Activated CD4-positive, alpha-beta T cell treated with anti-CD3 and anti-CD28 coated beads, Interleukin-2, amount 50 U/mL, for 24 hours (primary cell): ENCODE measurements around the gene STRA6.
"Not testable (repeated sequence)": the region's sequence is repeated elsewhere in the genome, so short reads cannot be mapped to it uniquely, and the experiment has no call there.

Experiments used
- DNase-seq, 2 donors: peaks; one replicate each; pipeline ENCODE4 v3.0.0-alpha.2; 2020; ENCODE audit warnings: low read depth in 1 of 2, low spot score in 1 of 2

STRA6 gene

DNA sequence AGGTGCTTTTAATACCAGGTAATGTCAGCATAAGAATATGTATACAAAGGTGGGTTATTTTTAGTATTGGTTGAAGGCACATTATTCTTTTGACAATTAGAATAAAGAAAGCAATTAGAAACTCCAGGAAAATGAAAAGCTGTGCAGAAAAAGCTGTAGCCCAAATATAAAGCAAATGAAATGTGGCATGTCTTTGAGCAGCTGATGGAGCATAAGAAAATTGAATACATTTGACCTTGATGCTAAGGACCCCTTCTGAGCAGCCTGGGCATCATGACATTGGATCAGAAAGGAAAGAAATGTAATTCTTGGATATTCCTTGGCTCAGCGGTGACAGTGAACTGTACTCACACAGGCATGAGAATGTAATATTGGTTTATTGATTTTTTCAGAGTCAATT, 37.1 kb downstream of the STRA6 start:
- no peak for DNase-seq

DNA sequence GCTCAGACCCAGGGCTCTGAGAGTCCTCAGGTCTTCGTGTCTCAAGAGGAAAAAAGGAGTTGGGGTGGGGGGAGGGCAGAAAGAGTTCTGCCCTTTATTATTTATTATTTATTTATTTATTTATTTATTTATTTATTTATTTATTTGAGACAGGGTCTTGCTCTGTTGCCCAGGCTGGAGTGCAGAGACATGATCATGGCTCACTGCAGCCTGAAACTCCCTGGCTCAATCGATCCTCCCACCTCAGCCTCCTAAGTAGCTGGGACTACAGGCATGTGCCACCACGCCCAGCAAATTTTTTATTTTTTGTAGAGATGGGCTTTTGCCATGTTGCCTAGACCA, 40.4 kb downstream of the STRA6 start:
- not testable (repeated sequence) for DNase-seq

DNA sequence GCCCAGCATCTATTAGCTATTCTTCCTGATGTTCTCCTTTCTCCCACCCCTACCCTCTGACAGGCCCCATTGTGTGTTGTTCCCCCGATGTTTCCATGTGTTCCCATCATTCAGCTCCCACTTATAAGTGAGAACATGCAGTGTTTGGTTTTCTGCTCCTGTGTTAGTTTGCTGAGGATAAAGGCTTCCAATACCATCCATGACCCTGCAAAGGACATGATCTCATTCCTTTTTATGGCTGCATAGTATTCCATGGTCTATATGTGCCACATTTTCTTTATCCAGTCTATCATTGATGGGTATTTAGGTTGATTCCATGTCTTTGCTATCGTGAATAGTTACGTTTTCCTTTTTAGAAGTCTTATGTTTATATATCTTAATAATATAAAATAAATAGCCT, 42.2 kb downstream of the STRA6 start:
- not testable (repeated sequence) for DNase-seq

DNA sequence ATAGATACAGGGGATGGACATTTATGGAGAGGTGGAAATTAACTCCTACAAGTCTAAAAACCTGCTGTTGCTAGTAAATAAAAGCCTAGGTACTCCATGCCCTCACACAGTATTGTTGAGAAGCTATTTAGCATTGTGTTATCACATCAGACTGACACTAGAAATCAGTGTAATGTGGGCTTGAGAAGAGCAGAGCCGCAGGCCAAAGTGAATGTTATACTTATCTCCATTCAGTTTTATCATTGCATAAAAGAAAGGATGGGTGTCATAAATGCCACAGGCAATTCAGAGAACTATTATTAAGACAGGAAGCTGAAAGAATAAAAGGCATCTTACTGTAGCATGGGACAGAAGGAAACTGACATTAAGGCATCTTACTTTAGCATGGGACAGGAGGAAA, 42.8 kb downstream of the STRA6 start:
- no peak for DNase-seq

DNA sequence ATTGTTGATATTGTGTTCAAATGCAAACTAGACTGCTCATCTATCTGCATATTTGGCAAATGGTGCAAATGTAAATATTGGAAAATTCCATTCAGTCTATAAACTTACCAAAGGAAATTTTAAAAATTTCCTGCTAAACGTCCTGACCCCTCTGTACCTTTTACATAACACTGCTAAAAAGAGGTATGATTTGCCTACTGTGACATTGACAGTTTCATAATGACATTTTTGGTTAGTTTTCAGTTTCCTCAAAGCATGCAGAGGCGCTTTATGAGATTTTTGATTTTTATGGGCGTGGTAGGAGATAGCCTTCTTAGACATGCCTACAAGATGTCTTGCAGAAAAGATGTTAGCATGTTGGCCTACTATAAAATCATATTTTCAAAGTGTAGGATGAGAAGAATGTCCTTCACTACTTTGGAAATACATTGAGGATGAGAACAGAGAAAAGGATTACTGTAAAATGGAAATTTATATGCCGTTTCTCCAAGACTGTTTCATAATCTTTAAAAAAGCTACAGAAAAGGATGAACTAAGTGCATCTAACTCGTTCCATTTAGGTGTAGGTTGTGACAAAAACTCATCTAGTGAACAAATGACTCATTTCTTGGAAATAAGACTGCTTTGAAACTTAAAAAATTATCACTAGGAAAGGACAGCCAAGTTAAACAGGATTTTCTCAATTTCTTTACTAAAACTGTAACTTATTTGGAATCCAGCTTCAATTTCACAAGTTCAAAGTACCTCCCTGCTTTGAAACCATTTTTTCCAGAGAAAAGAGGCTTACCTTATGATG, 43.5 kb downstream of the STRA6 start:
- no peak for DNase-seq

DNA sequence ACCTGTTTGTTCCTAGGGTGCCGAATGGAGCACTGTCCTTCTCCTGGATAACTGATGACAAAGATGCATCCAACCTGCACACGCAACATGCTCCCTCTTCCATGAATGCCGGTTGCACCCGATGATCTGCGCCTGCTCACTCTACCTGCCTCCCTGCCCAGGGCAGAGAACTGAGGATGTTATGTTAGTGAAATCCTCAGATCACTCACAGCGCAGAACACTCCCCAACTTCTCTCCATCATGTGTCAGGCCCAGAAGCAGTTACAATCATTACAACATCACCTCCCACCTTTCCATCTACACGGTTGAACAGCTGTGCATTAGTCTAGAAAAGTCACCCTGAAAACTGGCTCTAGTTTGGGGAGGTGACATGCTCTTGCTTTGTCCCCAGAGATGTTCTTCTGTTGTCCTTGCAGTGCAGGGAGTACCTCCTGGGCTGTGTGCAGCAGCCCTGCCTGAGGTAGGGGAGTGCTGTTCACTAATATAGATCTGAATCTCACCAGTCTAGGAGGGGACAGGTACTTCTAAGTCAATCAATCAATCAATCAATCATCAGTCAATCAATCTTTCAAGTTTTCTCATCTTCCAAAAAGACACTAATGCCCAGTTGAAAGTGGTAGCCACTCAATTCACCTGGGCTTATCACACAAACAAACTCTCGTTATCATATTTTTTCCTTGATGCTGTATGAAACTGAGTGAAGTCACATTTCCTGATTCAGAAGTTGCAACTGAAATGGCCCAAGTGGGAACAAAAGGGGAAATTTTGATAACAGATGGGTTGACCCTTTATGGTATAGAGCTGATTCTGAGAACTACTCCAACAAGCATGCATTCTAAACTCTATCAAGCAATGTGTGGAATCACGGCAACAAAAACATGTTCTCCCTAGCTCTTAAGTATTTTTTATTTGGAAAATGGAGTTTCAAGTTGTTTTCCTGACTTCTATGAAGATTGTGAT, 44.4 kb downstream of the STRA6 start:
- no peak for DNase-seq

DNA sequence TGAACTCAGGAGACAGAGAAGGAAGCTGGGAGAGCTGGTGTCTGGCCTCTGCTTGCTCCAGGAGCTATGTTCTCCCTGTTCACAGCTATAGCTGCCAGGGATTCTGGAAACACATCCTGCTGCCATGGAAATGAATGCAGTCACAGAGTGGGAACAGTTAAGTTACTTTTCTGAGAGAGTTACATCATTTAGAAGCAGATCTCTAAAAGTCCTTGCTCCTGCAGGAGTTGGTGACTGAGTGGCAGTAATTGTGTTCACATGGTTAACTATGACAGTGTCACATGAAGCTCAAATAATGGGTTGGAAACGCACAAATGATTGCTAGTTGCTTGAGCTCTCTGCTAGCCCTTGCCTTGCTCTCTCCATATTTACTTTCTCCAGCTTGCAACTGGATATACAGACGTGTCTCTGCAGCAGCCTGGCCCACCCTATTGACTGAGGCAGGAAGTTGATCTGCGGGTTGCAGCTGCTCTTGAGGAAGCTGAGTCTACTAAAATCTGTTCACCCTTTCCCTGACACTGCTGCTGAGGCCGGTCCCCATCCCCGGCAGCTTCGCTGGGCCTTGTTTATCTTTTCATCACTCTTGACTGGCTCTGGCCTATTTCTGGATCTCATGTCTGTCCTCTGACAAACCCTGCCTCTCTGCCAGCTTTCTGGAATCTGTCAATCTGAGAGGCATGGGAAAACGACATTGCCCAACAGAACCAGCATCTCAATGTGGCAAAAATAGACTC, 45.7 kb downstream of the STRA6 start:
- DNase-seq: no peak

DNA sequence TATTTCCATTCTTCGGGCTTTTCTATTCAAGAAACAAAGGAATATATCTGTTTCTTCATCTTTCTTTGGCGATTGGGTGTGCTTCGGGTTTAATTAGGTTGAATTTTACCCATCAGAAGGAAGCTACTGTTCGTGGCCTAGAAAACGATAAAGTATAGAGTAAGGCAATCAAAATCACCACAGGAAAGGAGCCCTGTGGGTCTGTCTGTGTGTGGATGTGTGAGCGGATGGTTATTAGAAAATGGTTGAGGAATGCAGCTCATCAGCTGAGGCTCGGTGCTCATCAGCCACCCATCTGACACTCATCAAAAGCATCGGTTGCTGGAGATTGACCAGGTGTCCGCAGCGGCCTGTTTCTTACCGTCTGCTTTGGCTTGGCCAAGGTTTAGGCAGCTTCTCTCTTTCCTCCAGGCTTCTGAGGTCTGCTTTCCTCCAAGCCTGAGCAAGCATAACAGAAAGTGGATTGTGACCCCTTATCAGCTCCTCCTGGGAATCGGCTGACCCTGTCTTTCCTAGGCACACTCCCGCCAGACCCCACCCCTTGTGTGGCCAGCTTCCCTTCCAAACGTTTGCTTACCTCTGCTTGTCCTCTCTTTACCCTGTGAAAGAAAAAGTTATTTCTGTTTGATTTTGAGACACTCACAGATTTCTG, 46.7 kb downstream of the STRA6 start:
- DNase-seq: no peak

DNA sequence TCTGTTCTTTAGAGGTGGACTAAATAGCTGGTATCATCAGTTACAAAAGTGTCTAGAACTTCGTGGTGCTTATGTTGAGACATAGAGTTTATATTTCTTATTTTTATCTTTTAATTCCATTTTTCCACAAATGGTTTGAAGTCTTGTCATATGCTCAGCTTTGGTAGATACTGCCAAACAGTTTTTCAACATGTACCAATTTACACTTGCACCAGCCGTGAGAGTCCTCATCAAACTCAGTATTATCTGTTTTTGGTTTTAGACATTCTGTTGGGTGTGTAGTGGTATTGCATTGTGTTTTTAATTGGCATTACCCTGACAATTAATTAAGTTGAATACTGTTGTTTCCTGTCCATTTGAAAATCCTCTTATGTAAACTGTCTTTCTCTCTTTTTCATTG, 55.5 kb downstream of the STRA6 start:
- no peak for DNase-seq

DNA sequence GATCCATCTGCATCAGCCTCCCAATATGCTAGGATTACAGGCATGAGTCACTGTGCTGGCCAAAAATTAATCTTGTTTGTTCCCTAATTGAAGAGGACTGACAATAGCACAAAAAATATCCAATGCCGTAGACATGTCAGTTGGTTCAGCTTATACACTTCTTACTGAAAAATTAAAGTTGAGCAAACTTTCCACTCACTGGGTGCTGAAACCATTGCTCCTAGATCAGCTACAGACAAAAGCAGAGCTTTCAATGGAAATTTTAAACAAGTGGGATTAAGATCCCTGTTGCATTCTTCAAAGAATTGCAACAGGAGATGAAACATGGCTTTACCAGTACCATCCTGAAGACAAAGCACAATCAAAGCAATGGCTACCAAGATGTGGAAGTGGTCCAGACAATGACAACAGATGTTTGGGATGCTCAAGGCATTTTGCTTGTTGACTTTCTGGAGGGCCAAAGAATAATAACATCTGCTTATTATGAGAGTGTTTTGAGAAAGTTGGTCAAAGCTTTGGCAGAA, 56.2 kb downstream of the STRA6 start:
- no peak for DNase-seq

DNA sequence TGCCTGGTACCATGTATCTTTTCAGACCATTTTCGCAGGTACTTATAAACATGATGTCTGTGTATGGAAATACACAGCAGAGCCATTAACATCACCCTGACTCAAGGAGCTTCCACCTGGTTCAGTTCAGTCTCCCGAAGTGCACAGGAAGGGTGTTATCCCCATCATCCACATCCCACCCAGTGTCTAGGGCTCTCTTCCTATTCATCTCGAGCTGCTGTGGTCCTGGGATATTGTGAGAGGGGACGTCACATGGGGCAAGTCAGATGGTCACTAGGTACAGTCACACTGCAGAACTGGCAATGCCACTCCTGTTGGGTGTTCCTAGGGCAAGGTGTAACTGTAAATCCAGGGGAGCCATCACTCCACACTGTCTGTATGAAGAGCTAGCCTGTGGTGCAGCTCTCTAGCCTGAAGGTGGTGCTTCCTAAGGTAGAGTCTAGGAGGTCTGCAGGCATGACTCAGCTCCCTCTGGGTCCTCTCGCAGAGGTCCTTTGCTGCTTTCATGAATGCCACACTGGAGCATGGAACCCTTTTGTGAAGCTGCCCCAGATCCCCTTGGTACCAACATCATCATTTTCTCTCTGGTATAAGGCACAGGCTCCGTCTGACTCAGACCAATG, 58.3 kb downstream of the STRA6 start:
- no peak for DNase-seq

DNA sequence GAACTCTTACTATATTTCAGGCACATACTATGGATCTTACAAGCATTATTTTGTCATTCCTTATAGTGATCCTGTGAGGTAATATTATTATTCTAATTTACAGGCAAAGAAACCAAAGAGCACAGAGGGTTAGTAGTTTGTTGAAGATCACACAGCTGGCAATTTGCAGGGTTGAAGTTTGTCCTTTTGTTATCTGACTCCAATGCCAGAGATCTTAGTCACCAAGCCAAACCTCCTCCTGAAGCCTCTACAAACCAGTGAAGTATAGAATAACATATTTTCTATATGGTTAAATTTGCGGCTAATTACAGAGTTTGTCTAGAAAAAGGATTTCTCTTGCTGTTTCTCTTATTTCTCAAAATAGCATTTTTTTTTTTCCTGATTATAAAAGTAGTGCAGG, 61.0 kb downstream of the STRA6 start:
- DNase-seq: no peak

DNA sequence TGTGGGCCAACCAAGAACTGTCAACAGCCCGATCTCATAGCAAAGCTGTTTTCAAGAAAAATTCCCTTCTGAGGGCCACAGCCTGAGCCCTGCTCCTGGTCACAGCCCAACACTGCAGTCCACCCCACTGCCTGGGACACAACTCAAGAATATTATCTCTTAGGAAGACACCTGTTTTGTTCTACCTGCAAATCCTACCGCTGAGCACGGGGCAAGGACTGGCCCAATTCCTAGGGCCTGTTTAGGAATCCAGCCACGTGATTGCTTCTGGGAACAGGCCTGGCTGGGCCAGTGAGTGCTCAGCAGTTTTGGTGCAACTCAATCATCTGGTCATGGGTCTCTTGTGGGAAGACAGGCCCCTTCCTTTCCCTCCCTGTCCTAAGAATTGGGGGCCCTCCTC, 63.9 kb downstream of the STRA6 start:
- DNase-seq: no peak

DNA sequence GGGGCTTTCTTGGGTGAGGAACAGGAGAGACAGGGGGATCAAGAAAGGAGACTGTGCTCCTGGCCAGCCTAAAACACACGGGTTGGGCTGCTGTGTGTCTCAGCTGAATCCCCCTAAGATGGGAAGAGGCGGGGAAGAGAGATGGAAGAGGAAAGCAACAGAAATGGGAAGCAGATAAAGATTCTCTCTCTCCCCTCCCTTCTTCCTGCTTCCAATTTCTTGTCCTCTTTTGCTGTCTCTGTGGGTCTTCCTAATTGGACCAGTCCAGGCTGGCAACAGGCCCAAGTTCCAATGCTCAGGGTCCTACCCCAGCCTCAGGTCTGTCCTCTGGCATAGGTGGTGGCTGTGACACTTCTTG, 65.1 kb downstream of the STRA6 start:
- DNase-seq: no peak

DNA sequence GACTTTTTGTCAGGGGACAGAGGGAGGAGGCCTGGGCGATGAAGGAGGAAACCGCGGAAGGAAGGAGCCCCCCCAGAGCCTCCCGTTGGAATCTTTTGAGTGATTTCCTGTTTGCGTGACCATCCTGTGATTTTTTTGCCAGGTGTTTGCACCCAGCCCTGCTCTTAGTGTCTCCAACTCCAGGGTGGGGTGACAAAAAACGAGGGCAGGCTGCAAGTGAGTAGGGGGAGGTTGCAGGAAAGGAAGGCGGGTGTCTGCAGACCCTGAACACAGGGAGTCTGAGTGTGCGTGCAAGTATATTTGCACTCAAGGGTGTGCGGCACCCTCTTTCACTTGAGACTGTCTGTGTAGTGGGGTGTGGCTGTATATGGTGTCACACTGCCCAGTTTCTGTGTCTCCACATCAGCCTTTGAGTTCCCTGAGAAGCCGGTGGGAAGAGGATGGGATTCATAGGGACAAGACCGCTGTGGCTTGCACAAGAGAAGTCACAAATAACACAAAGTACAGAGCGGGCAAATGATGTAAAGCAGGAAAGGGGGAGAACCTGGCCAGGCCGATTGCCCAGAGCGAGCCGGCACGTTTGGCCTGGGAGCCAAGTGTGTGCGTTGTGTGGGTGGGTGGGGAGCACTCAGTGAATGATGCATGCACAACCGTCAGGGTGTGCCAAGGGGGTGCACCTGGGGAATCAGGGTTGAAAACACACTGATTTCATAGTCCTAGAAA, 65.6 kb downstream of the STRA6 start:
- DNase-seq: no peak

DNA sequence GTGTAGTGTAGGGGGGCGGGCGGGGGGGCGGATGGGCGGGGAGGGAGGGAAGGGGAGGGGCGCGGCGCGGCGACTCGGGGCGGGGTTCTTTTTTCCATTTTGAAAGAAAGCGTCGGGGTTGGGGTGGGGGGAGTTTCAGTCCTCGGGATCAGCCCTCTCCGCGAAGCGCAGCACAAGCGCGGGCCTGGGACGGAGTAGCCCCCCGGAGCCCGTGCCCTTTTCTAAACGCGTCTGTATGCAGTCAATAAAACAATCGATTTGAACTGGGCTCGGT, 66.1 kb downstream of the STRA6 start:
- no peak for DNase-seq

DNA sequence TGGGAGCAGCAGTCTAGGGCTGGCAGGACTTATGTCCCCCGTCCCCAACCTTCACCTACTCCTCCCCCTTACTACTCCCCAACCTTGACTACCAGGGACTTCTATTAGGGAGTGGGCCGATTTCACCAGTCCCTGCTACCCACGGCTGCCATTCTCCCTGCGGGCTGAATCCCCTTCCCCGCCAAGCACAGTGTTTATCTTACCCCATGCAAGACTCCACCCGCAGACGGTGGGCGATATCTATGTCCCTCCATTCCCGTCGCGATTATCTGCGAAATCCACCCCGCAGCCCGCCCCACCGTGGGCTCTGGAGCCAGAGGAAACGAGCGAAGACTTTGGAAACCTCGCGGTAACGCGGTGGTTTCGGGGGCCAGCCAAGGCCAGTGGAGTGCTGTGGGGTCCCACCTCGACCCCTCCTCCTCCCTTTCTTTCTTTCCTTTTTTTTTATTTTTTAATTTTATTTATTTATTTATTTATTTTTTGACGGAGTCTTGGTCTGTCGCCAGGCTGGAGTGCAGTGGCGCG, 67.5 kb downstream of the STRA6 start:
- no peak for DNase-seq

DNA sequence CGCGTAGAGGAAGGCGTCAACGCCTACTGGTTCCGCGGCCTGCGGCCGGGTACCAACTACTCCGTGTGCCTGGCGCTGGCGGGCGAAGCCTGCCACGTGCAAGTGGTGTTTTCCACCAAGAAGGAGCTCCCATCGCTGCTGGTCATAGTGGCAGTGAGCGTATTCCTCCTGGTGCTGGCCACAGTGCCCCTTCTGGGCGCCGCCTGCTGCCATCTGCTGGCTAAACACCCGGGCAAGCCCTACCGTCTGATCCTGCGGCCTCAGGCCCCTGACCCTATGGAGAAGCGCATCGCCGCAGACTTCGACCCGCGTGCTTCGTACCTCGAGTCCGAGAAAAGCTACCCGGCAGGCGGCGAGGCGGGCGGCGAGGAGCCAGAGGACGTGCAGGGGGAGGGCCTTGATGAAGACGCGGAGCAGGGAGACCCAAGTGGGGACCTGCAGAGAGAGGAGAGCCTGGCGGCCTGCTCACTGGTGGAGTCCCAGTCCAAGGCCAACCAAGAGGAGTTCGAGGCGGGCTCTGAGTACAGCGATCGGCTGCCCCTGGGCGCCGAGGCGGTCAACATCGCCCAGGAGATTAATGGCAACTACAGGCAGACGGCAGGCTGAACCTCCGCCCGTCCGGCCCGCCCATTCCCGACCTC, 68.1 kb downstream of the STRA6 start:
- no peak for DNase-seq

DNA sequence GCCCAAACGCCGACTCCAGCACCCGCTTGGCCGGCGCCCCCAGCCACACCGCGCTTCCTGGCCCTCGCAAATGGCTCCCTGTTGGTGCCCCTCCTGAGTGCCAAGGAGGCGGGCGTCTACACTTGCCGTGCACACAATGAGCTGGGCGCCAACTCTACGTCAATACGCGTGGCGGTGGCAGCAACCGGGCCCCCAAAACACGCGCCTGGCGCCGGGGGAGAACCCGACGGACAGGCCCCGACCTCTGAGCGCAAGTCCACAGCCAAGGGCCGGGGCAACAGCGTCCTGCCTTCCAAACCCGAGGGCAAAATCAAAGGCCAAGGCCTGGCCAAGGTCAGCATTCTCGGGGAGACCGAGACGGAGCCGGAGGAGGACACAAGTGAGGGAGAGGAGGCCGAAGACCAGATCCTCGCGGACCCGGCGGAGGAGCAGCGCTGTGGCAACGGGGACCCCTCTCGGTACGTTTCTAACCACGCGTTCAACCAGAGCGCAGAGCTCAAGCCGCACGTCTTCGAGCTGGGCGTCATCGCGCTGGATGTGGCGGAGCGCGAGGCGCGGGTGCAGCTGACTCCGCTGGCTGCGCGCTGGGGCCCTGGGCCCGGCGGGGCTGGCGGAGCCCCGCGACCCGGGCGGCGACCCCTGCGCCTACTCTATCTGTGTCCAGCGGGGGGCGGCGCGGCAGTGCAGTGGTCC, 68.7 kb downstream of the STRA6 start:
- DNase-seq: no peak
